ENCODE results near the gene CREM. TPM values are rescaled to one million over a fixed set of nuclear protein-coding genes. Genes with fewer than 3 reads are reported as not detected.
A peak's percentile ranks its signal among the peaks of the same experiment; 100 is the strongest.

The CREM gene
- total and polyA plus RNA-seq, 2 of the 8 experiments (the other 6 are each of a cell fraction or from before 2014, with no cell fraction given) = 18.7 to 21.9 TPM

DNA sequence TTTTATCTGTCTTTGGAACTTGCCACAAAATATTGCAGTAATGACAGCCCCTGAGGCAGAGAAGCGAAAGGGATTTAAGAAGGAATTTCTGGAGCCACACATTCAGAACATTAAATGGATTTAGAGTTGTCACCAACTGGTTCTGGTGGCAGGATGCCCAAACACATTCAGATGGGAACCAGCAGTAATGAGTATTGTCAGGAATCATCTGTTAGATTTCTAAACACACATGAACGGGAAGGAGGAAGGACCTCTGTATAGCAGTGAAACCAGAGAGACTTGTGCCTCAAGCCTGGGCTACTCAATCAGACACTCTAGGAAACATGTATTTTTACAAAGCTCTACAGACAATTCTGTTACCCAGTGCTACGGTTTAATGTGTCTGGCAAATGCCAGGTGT lies 105.9 kb downstream of the CREM start:
- H2BK120ac ChIP-seq (replicated peaks; ENCODE audit: low read depth, low read length) = no peak overlapping the region
- no peaks in the 10 kb centered on the region for H3K23me2 ChIP-seq (ENCODE audit: low read depth, low read length)
- no peak overlapping the region for H2BK20ac ChIP-seq (ENCODE audit: low read length)
- no peaks in the 10 kb centered on the region for H3K79me1 ChIP-seq (ENCODE audit: low read depth, low read length)
- H2BK15ac ChIP-seq (ENCODE audit: low read length) = no peak overlapping the region
- no peak overlapping the region for H3K14ac ChIP-seq (ENCODE audit: insufficient read length)
- no peaks in the 10 kb centered on the region for H3K36me3 ChIP-seq (ENCODE audit: control insufficient read depth in 2 of 4, insufficient read depth in 4 of 4, low read length in 3 of 4)
- no peak overlapping the region for H3K4me3 ChIP-seq (ENCODE audit: extremely low read depth in 1 of 4, insufficient read depth in 2 of 4, low read depth in 3 of 4, low read length in 4 of 4)
- DNase-seq (ENCODE audit: low read depth in 1 of 2, low spot score in 2 of 2) (no peak), FAIRE-seq (no peak)
- no peak overlapping the region; the same call in 1 of the 2 replicates for H3K18ac ChIP-seq (ENCODE audit: extremely low read depth, low read length)
- H2AK5ac ChIP-seq (ENCODE audit: low read depth, low read length) = no peak overlapping the region
- H4K91ac ChIP-seq (replicated peaks; ENCODE audit: insufficient read length, low read length) = no peak overlapping the region
- no peaks in the 10 kb centered on the region for H3K9me3 ChIP-seq (ENCODE audit: insufficient read depth in 2 of 2, low read depth in 1 of 2, low read length in 1 of 2)
- H3K27me3 ChIP-seq (replicated peaks in 1 of 4; ENCODE audit: control insufficient read depth in 3 of 4, extremely low read depth in 1 of 4, insufficient read depth in 3 of 4, low read length in 3 of 4) = no peaks in the 10 kb centered on the region
- 95% methylated on average over 3 of the region's 3 CpGs; no CpG with 5 or more reads in 1 of the 2 experiments for WGBS, 2 experiments (ENCODE audit: extremely low coverage in 1 of 2, insufficient coverage in 1 of 2, insufficient read length in 1 of 2, insufficient replicate concordance in 2 of 2, low coverage in 1 of 2, low lambda C conversion rate in 2 of 2, missing lambda C conversion rate in 1 of 2)
- no peak overlapping the region for H3K27ac ChIP-seq (ENCODE audit: low read depth, low read length)
- ChIA-PET POLR2A (ENCODE audit: partially characterized antibody) (no interaction called here), CTCF (ENCODE audit: partially characterized antibody) (interaction anchor here (0.6 to 1.3 kb wide), 4 partner anchors 92 to 341 kb away, joined by 3 to 4 read pairs (median 4); no protein-coding TSS in a partner anchor)
- no peak overlapping the region for H3K23ac ChIP-seq (ENCODE audit: insufficient read length)
- H3K4me2 ChIP-seq (ENCODE audit: insufficient read depth in 1 of 2, low read depth in 2 of 2, low read length in 2 of 2) = no peak overlapping the region
- H4K8ac ChIP-seq (ENCODE audit: extremely low read depth, insufficient read depth, low read length) = no peak overlapping the region
- H3K56ac ChIP-seq (replicated peaks; ENCODE audit: insufficient read length, low read depth, low read length) = no peak overlapping the region
- no peak overlapping the region for H4K5ac ChIP-seq (ENCODE audit: insufficient read length, low read depth, low read length)
- no peak overlapping the region for H3K9ac ChIP-seq (replicated peaks in 1 of 4; ENCODE audit: extremely low read depth in 1 of 4, low read depth in 3 of 4, low read length in 3 of 4)
- no peak for TF ChIP-seq SP2 (IDR thresholded peaks at IDR 0.05; ENCODE audit: low read length)
- 0 out of 2 replicates have a peak overlapping the region, but pooled peaks have one; percentile 9 for H2AFZ ChIP-seq (ENCODE audit: low read length)
- H2BK5ac ChIP-seq (ENCODE audit: low read depth, low read length) = no peak overlapping the region
- no peak overlapping the region for H2BK12ac ChIP-seq (ENCODE audit: low read depth, low read length)
- no peaks in the 10 kb centered on the region for H3K79me2 ChIP-seq (ENCODE audit: control insufficient read depth in 1 of 2, insufficient read depth in 2 of 2, low read length in 2 of 2)
- H3K4me1 ChIP-seq (replicated peaks in 1 of 4; ENCODE audit: control insufficient read depth in 3 of 4, insufficient read depth in 4 of 4, low read length in 3 of 4) = peaks cover 0 to 6% (median 3%) of the 10 kb centered on the region in 4 experiments; a peak in 4 of 7 replicates
- no peak overlapping the region for H3K4ac ChIP-seq (replicated peaks; ENCODE audit: insufficient read length, low read depth, low read length)
- H4K20me1 ChIP-seq (replicated peaks in 1 of 2; ENCODE audit: control insufficient read depth in 1 of 2, insufficient read depth in 2 of 2, low read length in 2 of 2) = no peaks in the 10 kb centered on the region
